GM18526 (cell line): ENCODE data around the gene PTPRS.

Experiments
- POLR2A ChIP-seq: IDR thresholded peaks from 3 replicates; pipeline ENCODE4 v1.6.1; 2011; ENCODE audit not compliant: insufficient read length; ENCODE audit errors: extremely low read depth

Gene PTPRS

DNA sequence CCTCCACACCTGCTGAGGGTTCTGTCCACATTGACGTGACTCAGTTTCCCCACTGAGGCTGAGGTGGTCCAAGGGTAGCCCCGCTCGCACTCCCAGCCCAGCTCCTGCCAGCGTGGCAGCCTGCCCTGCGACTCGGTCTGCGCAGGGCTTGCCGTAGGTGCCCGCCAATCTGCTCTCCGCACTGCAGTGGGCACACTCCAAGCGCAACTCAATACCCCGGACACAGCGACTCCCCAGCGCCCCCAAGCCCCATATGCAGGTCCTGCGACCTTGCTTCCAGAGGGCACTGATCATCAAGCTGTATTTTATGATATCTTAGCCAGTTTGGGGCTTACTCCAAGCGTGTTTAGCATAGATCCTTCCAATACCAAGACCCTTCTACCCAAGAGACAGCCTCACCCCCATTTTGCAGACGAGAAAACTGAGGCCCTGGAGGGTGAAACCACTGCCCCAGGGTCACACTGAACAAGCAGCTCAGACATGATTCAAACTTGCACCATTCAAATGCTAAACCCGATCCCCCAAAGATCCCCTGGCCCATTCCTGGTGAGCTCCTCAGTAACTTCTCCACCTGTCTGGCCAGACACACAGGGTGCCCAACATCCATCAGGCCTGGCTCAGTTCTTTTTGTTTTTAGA lies 13.5 kb downstream of the PTPRS start:
- TF ChIP-seq POLR2A = no peak

DNA sequence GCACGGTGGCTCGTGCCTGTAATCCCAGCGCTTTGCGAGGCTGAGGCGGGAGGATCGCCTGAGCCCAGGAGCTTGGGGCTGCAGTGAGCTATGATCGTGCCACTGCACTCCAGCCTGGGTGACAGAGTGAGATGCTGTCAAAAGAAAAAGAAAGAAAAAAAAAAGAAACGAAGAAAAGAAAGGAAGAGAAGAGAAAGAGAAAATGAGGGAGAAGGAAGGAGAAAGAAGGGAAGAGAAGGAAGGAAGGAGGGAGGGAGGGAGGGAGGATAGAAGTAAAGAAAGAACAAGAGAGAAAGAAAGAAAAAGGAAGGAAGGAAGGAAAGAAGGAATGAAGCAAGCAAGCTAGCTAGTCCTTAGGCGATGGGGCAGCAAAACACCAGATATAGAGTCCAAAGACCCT lies 14.1 kb downstream of the PTPRS start:
- TF ChIP-seq POLR2A = no peak

DNA sequence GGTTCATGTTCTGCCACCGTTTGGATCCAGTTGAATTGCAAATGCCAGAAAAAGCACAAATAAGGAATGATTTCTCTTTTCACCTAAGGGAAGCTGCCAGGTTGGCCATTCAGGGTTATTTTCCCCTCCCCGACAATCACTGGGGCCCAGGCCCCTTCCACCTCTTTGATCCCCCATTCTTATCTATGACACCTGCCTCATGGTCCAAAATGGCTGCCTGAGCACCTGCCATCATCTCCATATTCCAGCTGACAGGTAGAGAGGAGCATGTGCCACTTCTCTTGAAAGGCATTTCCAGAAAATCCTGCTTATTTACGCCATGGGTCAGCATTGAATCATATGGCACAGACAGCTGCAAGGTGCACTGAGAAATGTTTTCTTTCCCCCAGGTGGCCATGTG lies 15.7 kb downstream of the PTPRS start:
- TF ChIP-seq POLR2A = no peak

DNA sequence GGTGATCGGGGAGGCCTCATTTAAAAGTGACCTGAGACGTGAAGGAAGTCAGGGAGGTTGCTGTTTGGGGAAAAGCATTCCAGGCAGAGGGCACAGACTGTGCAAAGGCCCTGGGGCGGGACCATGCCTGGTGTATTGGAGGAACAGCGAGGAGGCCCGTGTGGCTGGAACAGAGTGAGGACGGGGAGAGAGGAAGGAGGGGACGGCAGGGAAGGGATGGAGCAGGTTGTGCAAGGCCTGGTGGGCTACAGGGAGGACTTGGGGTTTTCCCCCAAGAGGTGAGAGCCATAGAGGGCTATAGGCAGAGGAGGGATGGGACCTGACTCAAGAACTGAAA lies 17.2 kb downstream of the PTPRS start:
- TF ChIP-seq POLR2A = no peak

DNA sequence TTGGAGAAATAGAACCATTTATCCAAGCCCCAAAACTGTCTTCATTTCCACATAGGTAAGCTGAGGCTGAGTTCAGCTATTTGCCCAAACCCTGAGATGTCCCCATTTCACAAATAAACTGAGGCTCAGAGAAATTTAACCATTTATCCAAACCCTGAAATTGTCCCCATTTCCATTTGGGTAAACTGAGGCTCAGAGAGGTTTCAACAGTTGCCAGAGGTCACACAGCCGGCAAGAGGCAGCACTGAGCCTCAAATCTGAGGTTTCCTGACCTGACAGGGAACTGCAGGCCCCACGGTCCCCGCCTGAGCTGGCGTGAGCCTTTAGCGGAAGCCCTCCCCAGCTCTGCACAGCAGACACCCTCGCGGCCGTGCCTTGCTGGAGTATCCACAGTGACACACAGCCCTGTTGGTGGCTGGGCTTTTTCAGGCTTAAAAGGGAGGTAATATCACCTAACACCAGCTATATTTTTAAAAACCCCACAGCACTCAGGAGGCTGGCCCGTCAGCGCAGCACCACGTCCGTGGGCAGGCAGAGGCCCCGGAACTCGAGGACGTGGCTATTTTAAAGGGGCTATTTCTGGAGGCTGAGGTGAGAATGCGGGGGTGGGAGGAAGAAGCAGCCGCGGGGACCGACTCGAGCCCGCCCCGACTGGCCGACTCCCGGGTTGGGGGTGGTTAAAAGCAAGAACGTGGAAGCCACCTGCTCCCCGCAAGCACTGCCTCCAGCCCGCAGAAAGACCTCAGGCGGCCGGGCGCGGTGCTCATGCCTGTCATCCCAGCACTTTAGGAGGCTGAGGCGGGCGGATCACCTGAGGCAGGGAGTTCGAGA lies 18.5 kb downstream of the PTPRS start:
- TF ChIP-seq POLR2A = no peak

DNA sequence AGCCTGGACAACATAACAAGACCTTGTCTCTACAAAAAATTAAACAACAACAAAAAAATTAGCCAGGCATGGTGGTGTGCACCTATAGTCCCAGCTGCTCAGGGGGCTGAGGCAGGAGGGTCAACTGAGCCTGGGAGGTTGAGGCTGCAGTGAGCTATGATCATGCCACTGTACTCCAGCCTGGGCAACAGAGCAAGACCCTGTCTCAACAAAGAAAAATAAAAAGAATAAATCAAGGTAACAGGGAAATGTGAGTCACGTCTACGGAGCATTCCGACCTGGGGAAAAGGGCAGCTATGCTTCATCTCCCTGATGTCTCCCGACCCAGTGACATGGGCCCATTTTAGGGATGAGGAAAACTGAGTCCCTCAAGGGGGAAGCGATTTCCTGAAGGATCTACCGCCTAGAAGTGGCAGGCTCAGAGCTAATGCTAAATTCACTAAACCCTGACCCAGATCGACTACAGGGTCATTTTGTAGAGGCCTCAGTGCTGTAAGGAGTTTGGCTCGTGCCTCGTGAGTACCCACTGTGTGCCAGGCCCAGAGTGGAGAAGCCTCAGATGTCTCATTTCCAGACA lies 19.5 kb downstream of the PTPRS start:
- TF ChIP-seq POLR2A = no peak

DNA sequence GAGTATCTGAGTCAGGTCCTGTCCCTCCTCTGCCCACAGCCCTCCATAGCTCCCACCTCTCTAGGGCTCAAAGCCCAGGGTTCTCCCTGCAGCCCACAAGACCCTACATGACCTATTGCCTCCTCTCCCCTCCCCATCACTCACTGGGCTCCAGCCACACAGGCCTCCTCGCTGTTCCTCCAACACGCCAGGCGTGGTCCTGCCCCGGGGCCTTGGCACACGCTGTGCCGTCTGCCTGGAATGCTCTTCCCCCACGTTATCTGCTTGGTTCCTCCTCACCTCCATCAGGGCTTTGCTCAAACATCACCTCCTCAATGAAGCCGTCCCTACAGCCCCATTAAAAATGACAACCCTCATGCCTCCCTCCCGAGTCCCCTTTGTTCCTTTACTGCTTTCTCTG lies 21.1 kb downstream of the PTPRS start:
- no peak for TF ChIP-seq POLR2A

DNA sequence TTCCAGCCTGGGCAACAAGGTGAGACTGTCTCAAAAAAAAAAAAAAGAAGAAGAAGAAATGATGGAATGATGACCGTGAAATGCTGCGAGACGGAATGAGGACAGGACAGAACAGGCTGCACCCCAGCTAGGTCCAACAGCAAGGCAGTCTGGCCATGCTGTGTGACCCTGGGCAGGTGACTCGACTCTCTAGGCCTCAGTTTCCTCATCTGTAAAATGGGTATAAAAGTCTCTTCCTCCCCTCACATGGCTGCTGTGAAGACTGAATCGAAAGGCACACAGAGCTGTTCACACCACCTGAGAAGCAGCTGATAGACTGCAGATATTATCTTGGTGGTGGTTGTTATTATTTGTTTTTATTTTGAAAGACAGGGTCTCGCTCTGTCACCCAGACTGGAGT lies 22.3 kb downstream of the PTPRS start:
- no peak for TF ChIP-seq POLR2A

DNA sequence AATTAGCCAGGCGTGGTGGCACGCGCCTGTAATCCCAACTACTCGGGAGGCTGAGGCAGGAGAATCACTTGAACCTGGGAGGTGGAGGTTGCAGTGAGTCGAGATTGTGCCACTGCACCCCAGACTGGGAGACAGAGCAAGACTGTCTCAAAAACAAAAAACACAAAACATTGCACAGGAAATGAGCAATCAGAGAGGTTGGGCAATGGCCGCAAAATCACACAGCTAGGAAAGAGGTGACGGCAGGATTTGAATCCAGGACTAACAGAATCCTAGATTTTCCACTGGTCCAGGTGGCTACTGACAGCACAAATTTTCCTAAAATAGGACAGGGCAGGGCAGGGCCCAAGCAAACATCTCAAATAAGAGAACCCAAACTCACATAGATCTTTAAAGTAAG lies 23.3 kb downstream of the PTPRS start:
- TF ChIP-seq POLR2A = no peak

DNA sequence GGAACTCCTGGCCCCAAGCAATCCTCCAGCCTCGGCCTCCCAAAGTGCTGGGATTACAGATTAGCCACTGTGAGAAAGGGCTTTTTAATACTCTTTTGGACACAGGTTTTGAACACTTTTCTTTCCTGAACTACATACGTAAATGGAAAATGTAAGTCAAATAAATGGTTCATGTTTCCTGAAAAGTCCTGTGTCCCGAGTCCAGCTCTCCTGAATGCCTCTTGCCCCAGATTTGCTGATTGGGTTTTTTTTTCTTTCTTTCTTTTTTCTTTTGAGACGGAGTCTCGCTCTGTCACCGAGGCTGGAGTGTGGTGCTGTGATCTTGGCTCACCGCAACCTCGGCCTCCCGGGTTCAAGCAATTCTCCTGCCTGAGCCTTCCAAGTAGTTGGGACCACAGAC lies 24.5 kb downstream of the PTPRS start:
- no peak for TF ChIP-seq POLR2A

DNA sequence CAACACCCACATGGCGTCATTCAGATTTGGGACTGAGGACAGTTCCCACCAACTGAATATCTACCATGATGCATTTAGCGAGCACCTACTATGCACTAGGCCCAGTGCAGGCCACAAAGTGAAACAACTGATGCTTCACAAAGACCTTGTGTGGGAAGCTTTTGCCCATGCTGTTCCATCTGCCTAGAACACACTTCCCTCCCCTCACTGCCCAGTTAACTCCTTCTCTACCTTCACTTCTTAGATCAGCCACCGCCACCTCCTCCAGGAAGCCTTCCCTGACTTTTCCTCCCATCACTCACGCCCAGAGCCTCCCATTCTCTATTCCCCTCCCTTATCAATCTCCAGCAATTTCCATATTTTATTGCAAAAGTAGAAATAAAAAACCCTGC lies 25.7 kb downstream of the PTPRS start:
- no peak for TF ChIP-seq POLR2A

DNA sequence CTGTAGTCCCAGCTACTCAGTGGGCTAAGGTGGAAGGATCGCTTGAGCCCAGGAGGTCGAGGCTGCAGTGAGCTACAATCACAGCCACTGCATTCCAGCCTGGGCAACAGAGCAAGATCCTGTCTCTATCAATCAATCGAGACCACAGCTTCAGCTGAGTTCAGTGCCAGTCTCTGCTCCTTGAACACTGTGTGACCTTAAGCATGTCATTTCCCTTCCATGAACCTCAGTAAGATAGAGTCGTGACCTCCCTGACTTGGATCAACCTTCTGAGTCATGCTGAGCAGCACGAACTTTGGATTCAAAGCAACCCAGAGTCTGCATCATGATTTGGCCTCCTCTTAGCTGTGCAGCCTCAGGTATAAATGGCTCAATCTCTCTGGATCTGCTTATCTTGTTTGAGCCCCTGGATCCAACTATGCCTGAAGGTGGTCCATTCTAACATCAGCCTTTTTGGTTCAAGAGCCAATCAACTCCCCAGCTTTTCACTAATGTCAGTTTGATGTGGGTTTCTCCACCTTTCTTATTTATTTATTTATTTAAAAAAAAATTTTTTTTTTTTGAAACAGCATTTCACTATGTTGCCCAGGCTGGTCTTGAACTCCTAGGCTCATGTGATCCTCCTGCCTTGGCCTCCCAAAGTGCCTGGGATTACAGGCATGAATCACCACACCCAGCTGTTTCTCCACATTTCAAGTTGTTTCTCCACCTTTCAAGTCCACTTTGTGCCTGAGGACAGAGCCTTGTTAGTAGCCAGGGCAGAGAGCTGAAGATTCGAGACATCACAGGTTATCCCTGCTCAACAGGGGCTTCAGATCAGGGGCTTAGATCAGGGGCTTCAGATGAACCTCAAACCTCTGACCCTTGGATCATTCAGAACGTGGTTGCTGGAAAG lies 26.4 kb downstream of the PTPRS start:
- TF ChIP-seq POLR2A = no peak

DNA sequence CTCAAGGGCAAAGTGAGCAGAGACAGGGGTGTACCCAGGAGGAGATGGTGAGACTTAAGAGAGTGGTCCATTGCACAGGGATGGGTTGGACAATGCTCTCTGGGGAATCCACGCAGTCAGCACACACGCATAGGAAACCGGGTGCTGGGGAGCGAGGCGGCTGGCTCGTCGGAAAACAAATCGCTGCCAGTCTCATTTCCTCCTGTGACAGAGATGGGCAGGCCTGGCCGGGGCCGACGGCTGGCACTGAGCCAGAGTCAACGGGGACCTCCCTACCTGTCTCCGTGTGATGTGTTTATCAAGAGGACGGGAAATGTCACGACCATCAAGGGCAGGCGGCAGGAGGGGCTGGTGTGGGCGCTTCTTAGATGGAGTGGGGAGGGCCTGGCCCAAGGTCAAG lies 27.3 kb downstream of the PTPRS start:
- TF ChIP-seq POLR2A = no peak

DNA sequence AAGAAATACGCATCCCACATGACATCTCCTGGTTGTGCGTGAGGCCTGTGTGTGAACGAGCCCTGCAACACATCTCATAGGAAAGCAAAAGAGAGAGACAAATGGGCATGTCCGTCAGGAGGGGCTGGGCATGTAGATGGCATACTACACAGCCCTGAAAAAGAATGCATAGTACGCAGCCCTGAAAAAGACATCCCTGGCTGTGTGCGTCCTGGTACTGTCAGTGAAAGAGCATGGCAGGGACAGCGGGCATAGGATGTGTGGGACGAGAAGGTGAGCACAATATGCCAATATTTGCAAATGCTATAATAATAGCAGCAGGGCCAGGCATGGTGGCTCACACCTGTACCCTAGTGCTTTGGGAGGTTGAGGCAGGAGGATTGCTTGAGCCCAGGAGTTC lies 28.6 kb downstream of the PTPRS start:
- TF ChIP-seq POLR2A = no peak

DNA sequence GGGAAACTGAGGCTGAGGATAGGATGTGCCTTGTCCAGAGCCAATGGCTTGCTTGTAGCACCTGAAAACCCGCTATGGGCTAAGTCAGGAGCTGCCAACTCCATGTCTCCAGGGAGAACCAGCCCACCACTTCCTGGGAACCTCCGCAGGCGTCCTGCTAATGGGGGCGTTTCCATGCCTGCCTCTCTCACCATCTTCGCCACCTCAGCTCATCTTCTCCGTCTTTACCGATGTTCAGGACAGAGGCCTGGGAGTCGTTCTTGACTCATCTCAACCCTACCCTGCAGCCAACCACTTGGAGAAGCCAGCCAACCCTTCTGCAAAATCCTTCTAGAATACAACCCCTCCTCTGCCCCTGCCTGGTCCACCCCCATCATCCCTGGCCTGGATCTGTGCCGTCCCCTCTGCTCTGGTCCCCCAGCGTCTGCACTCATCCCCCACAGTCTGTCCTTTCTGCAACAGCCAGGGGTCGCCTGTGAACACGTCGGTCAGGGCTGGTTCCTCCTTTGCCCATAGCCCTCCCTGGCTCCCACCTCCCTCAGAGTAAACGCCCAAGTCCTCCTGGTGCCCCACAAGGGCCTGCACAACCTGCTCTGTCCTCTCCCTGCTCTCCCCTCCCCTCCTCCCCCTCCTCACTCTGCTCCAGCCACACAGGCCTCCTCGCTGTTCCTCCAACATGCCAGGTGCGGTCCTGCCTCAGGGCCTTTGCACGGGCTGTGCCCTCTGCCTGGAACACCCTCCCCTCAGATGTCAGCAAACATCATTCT lies 31.0 kb downstream of the PTPRS start:
- no peak for TF ChIP-seq POLR2A
